Mesenchymal stem cell (in vitro differentiated cells and primary cell): ENCODE measurements around the gene HMCES.
A peak's percentile ranks its signal among the peaks of the same experiment; 100 is the strongest.

ENCODE experiments used
- DNase-seq: peaks from one replicate; pipeline ENCODE4 v3.0.0-alpha.2; 2013
- H2AFZ ChIP-seq: one replicate; pipeline ENCODE4 v1.6.1; 2013; ENCODE audit warnings: low read depth, mild to moderate bottlenecking, control low read depth, inconsistent platforms, low read length, moderate library complexity
- H2AK5ac ChIP-seq: 2 replicates; pipeline ENCODE4 v1.6.1; 2013; ENCODE audit warnings: low read length, moderate library complexity, mild to moderate bottlenecking, inconsistent platforms; ENCODE audit not compliant: severe bottlenecking
- H2BK120ac ChIP-seq: one replicate; pipeline ENCODE4 v1.6.1; 2013; ENCODE audit warnings: low read depth, mild to moderate bottlenecking, inconsistent platforms, low read length, moderate library complexity
- H2BK12ac ChIP-seq, 2 experiments: one replicate each; pipeline ENCODE4 v1.6.1; 2013; ENCODE audit warnings: inconsistent platforms in 2 of 2, low read length in 2 of 2, mild to moderate bottlenecking in 2 of 2, moderate library complexity in 2 of 2, control low read depth in 1 of 2
- H2BK15ac ChIP-seq: one replicate; pipeline ENCODE4 v1.6.1; 2013; ENCODE audit warnings: mild to moderate bottlenecking, low read depth, inconsistent platforms; ENCODE audit not compliant: poor library complexity, severe bottlenecking
- H2BK5ac ChIP-seq: 2 replicates; pipeline ENCODE4 v1.6.1; 2013; ENCODE audit warnings: low read depth, mild to moderate bottlenecking, low read length, control low read depth, inconsistent platforms; ENCODE audit not compliant: poor library complexity, severe bottlenecking
- H3K14ac ChIP-seq, 2 experiments: one replicate each; pipeline ENCODE4 v1.6.1; 2013; ENCODE audit warnings: inconsistent platforms in 2 of 2, low read length in 2 of 2, control low read depth in 1 of 2, mild to moderate bottlenecking in 1 of 2, moderate library complexity in 1 of 2
- H3K18ac ChIP-seq, 2 experiments: one replicate each; pipeline ENCODE4 v1.6.1; 2013; ENCODE audit warnings: inconsistent platforms in 2 of 2, low read length in 2 of 2, control low read depth in 1 of 2, low read depth in 1 of 2, mild to moderate bottlenecking in 1 of 2
- H3K23ac ChIP-seq, 2 experiments: one replicate each; pipeline ENCODE4 v1.6.1; 2013; ENCODE audit warnings: inconsistent platforms in 2 of 2, low read length in 2 of 2, mild to moderate bottlenecking in 2 of 2, moderate library complexity in 2 of 2, control low read depth in 1 of 2
- H3K27ac ChIP-seq: 2 replicates; pipeline ENCODE4 v1.5.1; 2013; ENCODE audit warnings: mild to moderate bottlenecking, moderate library complexity, low read length, control low read depth, inconsistent platforms; ENCODE audit not compliant: poor library complexity, severe bottlenecking
- H3K27me3 ChIP-seq, 2 experiments: 2 replicates each; pipeline versions ENCODE4 v1.6.1 to v1.7.0; 2013; ENCODE audit warnings: low read length in 2 of 2, mild to moderate bottlenecking in 2 of 2, moderate library complexity in 2 of 2, control low read depth in 1 of 2, inconsistent platforms in 1 of 2; ENCODE audit not compliant: control insufficient read depth in 1 of 2, insufficient read depth in 1 of 2
- H3K36me3 ChIP-seq, 2 experiments: 2 replicates each; pipeline versions ENCODE4 v1.6.1 to v1.7.0; 2013; ENCODE audit warnings: low read length in 2 of 2, control low read depth in 1 of 2, inconsistent platforms in 1 of 2, low read depth in 1 of 2, mild to moderate bottlenecking in 1 of 2; ENCODE audit not compliant: insufficient read depth in 2 of 2, control insufficient read depth in 1 of 2
- H3K4ac ChIP-seq, 2 experiments: one replicate each; pipeline ENCODE4 v1.6.1; 2013; ENCODE audit warnings: inconsistent platforms in 2 of 2, low read length in 2 of 2, mild to moderate bottlenecking in 2 of 2, moderate library complexity in 2 of 2, control low read depth in 1 of 2, low read depth in 1 of 2
- H3K4me1 ChIP-seq: 2 replicates; pipeline ENCODE4 v1.6.1; 2013; ENCODE audit warnings: low read depth, low read length, control low read depth; ENCODE audit not compliant: control insufficient read depth, insufficient read depth
- H3K4me2 ChIP-seq: 2 replicates; pipeline ENCODE4 v1.6.1; 2013; ENCODE audit warnings: low read length, mild to moderate bottlenecking, inconsistent platforms; ENCODE audit not compliant: poor library complexity, severe bottlenecking
- H3K4me3 ChIP-seq, 2 experiments: 2 replicates each; pipeline versions ENCODE4 v1.5.1 to v1.7.0; 2013; ENCODE audit warnings: low read length in 2 of 2, mild to moderate bottlenecking in 2 of 2, control low read depth in 1 of 2, low read depth in 1 of 2; ENCODE audit not compliant: insufficient read depth in 1 of 2
- H3K79me1 ChIP-seq: replicated peaks from 2 replicates; pipeline ENCODE4 v1.6.1; 2013; ENCODE audit warnings: mild to moderate bottlenecking, control low read depth, low read length, inconsistent platforms; ENCODE audit not compliant: poor library complexity, severe bottlenecking
- H3K9ac ChIP-seq: 2 replicates; pipeline ENCODE4 v1.7.0; 2013; ENCODE audit warnings: mild to moderate bottlenecking, low read length, moderate library complexity
- H3K9me3 ChIP-seq: 2 replicates; pipeline ENCODE4 v1.7.0; 2013; ENCODE audit warnings: mild to moderate bottlenecking, low read length; ENCODE audit not compliant: control insufficient read depth
- H4K8ac ChIP-seq: one replicate; pipeline ENCODE4 v1.6.1; 2013; ENCODE audit warnings: inconsistent platforms, mild to moderate bottlenecking, low read length, moderate library complexity
- H4K91ac ChIP-seq: one replicate; pipeline ENCODE4 v1.6.1; 2013; ENCODE audit warnings: mild to moderate bottlenecking, low read length, inconsistent platforms
- WGBS: methylation state at CpG from one replicate; pipeline ENCODE4 v1.1.7; 2013; ENCODE audit warnings: mixed read lengths; 5-methylcytosine and 5-hydroxymethylcytosine counted together

The HMCES gene

GRCh38 chr3:129312671-129313414 is 34.2 kb downstream of the HMCES start:
- H2BK5ac ChIP-seq: no peak overlapping the region
- no peak overlapping the region for H4K91ac ChIP-seq
- no peak overlapping the region for H3K18ac ChIP-seq
- H3K23ac ChIP-seq: no peak overlapping the region
- no peak overlapping the region for H2AFZ ChIP-seq
- no peak overlapping the region for H2BK12ac ChIP-seq
- H3K4me1 ChIP-seq: peaks cover 14% of the 10 kb centered on the region
- H4K8ac ChIP-seq: no peak overlapping the region
- H2BK120ac ChIP-seq: no peak overlapping the region
- peak overlapping the region in 1 of 2 experiments; percentile 52 for H3K4ac ChIP-seq
- no peak overlapping the region for H3K9ac ChIP-seq
- no peak overlapping the region for H3K14ac ChIP-seq
- H3K4me2 ChIP-seq: no peak overlapping the region
- H3K27ac ChIP-seq: no peak overlapping the region
- no peaks in the 10 kb centered on the region for H3K27me3 ChIP-seq
- no peak overlapping the region for H3K4me3 ChIP-seq
- no peak overlapping the region for H2BK15ac ChIP-seq
- no peak overlapping the region for H2AK5ac ChIP-seq
- H3K79me1 ChIP-seq: peaks cover 19% of the 10 kb centered on the region
- H3K36me3 ChIP-seq: no peaks in the 10 kb centered on the region
- no peaks in the 10 kb centered on the region for H3K9me3 ChIP-seq
- peak; percentile 42 for DNase-seq

GRCh38 chr3:129313415-129313664 is 34.7 kb downstream of the HMCES start:
- no peak overlapping the region for H2BK5ac ChIP-seq
- H3K18ac ChIP-seq: no peak overlapping the region
- H4K91ac ChIP-seq: no peak overlapping the region
- H3K23ac ChIP-seq: no peak overlapping the region
- no peak overlapping the region for H3K4me3 ChIP-seq
- no peak overlapping the region for H2BK12ac ChIP-seq
- no peak overlapping the region for H2AK5ac ChIP-seq
- H3K27ac ChIP-seq: no peak overlapping the region
- H3K9ac ChIP-seq: no peak overlapping the region
- no peak overlapping the region for H2AFZ ChIP-seq
- no peak overlapping the region for H4K8ac ChIP-seq
- no peak overlapping the region for H3K14ac ChIP-seq
- peaks cover 14% of the 10 kb centered on the region for H3K4me1 ChIP-seq
- no peaks in the 10 kb centered on the region for H3K9me3 ChIP-seq
- H3K27me3 ChIP-seq: no peaks in the 10 kb centered on the region
- H3K4ac ChIP-seq: no peak overlapping the region
- no peak overlapping the region for H3K4me2 ChIP-seq
- H3K36me3 ChIP-seq: no peaks in the 10 kb centered on the region
- peaks cover 21% of the 10 kb centered on the region for H3K79me1 ChIP-seq
- no peak overlapping the region for H2BK120ac ChIP-seq
- DNase-seq: no peak
- H2BK15ac ChIP-seq: no peak overlapping the region

- no peak overlapping the region for H2AFZ ChIP-seq
- DNase-seq: peak; percentile 68
- H3K27me3 ChIP-seq: no peaks in the 10 kb centered on the region
- H2BK120ac ChIP-seq: no peak overlapping the region
- no peak overlapping the region for H3K27ac ChIP-seq
- H4K8ac ChIP-seq: peak overlapping the region; percentile 56
- H3K4me3 ChIP-seq: peak overlapping the region in 1 of 2 experiments; percentile 94
- no peak overlapping the region for H2BK12ac ChIP-seq
- H4K91ac ChIP-seq: no peak overlapping the region
- H3K23ac ChIP-seq: no peak overlapping the region
- H3K79me1 ChIP-seq: peaks cover 23% of the 10 kb centered on the region
- H3K9ac ChIP-seq: peak overlapping the region; percentile 96
- H3K18ac ChIP-seq: no peak overlapping the region
- WGBS: 78% methylated on average over 7 of the region's 7 CpGs
- H2AK5ac ChIP-seq: peak overlapping the region; percentile 13
- H2BK5ac ChIP-seq: no peak overlapping the region
- no peak overlapping the region for H2BK15ac ChIP-seq
- no peak overlapping the region for H3K14ac ChIP-seq
- peak overlapping the region; percentile 96 for H3K4me2 ChIP-seq
- H3K4ac ChIP-seq: peak overlapping the region in 1 of 2 experiments; percentile 30
- H3K4me1 ChIP-seq: peaks cover 14% of the 10 kb centered on the region
- H3K36me3 ChIP-seq: no peaks in the 10 kb centered on the region
- H3K9me3 ChIP-seq: no peaks in the 10 kb centered on the region
Observed at GRCh38 chr3:129313665-129314385, 35.2 kb downstream of the HMCES start.

GRCh38 chr3:129314386-129315222 is 35.9 kb downstream of the HMCES start:
- peak overlapping the region; percentile 24 to 69 for H3K4ac ChIP-seq
- H2BK120ac ChIP-seq: peak overlapping the region; percentile 24
- H2BK5ac ChIP-seq: no peak overlapping the region
- no peak overlapping the region for H4K91ac ChIP-seq
- H3K9ac ChIP-seq: peak overlapping the region; percentile 96
- no peak overlapping the region for H2AFZ ChIP-seq
- WGBS: 4% methylated on average over 45 of the region's 53 CpGs
- no peak overlapping the region for H3K23ac ChIP-seq
- H3K4me1 ChIP-seq: peaks cover 14% of the 10 kb centered on the region
- H3K27me3 ChIP-seq: no peaks in the 10 kb centered on the region
- peak overlapping the region; percentile 40 to 86 for H3K18ac ChIP-seq
- no peak overlapping the region for H3K27ac ChIP-seq
- peak overlapping the region; percentile 79 for H4K8ac ChIP-seq
- H3K4me2 ChIP-seq: peak overlapping the region; percentile 96
- H2AK5ac ChIP-seq: peak overlapping the region; percentile 28
- no peak overlapping the region for H2BK12ac ChIP-seq
- H3K36me3 ChIP-seq: peaks cover 0 to 1% of the 10 kb centered on the region in 2 experiments
- H3K9me3 ChIP-seq: no peaks in the 10 kb centered on the region
- peak overlapping the region; percentile 89 to 93 for H3K14ac ChIP-seq
- H3K79me1 ChIP-seq: peaks cover 24% of the 10 kb centered on the region
- H3K4me3 ChIP-seq: peak overlapping the region; percentile 80 to 94
- DNase-seq: peak; percentile 92
- H2BK15ac ChIP-seq: peak overlapping the region; percentile 14
